ENCODE measurements around the gene SOS1. TPM values are rescaled to one million over a fixed set of nuclear protein-coding genes. Genes with fewer than 3 reads are reported as not detected.

Gene SOS1
- polyA plus RNA-seq, 1 of the 3 experiments (the other 2 are of a cell fraction), result 12.8 TPM

DNA sequence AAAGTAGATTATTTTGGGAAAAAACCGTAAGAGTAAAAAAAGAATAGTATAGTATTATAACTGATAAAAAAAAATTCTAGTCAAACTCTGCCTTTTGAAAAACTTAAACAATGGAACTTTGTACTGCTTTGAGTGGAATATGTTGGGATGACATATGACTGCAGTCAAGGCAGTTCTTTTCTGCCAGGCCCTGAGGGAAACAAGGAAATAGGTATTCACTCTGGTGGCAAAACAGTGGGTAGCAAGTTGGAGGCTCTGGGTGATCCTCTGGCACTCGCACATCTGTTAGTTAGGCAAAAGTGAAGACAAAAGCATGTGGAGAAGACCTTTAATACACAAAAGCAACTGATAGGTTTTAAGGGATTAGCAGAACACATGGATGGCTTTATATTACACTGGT, 129.0 kb downstream of the SOS1 start:
- H3K79me2 ChIP-seq (ENCODE audit: insufficient read depth), result no peaks in the 10 kb centered on the region
- H3K9ac ChIP-seq, result no peak overlapping the region
- TF ChIP-seq, protein P1, sequence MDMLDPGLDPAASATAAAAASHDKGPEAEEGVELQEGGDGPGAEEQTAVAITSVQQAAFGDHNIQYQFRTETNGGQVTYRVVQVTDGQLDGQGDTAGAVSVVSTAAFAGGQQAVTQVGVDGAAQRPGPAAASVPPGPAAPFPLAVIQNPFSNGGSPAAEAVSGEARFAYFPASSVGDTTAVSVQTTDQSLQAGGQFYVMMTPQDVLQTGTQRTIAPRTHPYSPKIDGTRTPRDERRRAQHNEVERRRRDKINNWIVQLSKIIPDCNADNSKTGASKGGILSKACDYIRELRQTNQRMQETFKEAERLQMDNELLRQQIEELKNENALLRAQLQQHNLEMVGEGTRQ (IDR thresholded peaks at IDR 0.05; ENCODE audit: borderline replicate concordance, low read depth, low read length), result no peak
- no peak for TF ChIP-seq TCF12 (IDR thresholded peaks at IDR 0.05)
- no peak for TF ChIP-seq RFX5 (IDR thresholded peaks at IDR 0.05; ENCODE audit: low read length)
- TF ChIP-seq SIN3A (IDR thresholded peaks at IDR 0.05; ENCODE audit: borderline replicate concordance, low read depth, low read length), result no peak
- TF ChIP-seq TAF1 (IDR thresholded peaks at IDR 0.05; ENCODE audit: borderline replicate concordance, low read depth, low read length), result no peak
- TF ChIP-seq TEAD4 (IDR thresholded peaks at IDR 0.05; ENCODE audit: borderline replicate concordance, insufficient read depth), result no peak
- TF ChIP-seq GATA2 (CRISPR knock-in tag; IDR thresholded peaks at IDR 0.05), result no peak
- TF ChIP-seq, protein P2, sequence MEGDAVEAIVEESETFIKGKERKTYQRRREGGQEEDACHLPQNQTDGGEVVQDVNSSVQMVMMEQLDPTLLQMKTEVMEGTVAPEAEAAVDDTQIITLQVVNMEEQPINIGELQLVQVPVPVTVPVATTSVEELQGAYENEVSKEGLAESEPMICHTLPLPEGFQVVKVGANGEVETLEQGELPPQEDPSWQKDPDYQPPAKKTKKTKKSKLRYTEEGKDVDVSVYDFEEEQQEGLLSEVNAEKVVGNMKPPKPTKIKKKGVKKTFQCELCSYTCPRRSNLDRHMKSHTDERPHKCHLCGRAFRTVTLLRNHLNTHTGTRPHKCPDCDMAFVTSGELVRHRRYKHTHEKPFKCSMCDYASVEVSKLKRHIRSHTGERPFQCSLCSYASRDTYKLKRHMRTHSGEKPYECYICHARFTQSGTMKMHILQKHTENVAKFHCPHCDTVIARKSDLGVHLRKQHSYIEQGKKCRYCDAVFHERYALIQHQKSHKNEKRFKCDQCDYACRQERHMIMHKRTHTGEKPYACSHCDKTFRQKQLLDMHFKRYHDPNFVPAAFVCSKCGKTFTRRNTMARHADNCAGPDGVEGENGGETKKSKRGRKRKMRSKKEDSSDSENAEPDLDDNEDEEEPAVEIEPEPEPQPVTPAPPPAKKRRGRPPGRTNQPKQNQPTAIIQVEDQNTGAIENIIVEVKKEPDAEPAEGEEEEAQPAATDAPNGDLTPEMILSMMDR (IDR thresholded peaks at IDR 0.05), result no peak
- no peak for TF ChIP-seq RAD21 (IDR thresholded peaks at IDR 0.05; ENCODE audit: low read length)
- TF ChIP-seq, protein P3, sequence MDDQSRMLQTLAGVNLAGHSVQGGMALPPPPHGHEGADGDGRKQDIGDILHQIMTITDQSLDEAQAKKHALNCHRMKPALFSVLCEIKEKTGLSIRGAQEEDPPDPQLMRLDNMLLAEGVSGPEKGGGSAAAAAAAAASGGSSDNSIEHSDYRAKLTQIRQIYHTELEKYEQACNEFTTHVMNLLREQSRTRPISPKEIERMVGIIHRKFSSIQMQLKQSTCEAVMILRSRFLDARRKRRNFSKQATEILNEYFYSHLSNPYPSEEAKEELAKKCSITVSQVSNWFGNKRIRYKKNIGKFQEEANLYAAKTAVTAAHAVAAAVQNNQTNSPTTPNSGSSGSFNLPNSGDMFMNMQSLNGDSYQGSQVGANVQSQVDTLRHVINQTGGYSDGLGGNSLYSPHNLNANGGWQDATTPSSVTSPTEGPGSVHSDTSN (IDR thresholded peaks at IDR 0.05), result no peak
- TF ChIP-seq MXI1 (IDR thresholded peaks at IDR 0.05; ENCODE audit: low read depth, low read length), result no peak
- TF ChIP-seq, protein P4, sequence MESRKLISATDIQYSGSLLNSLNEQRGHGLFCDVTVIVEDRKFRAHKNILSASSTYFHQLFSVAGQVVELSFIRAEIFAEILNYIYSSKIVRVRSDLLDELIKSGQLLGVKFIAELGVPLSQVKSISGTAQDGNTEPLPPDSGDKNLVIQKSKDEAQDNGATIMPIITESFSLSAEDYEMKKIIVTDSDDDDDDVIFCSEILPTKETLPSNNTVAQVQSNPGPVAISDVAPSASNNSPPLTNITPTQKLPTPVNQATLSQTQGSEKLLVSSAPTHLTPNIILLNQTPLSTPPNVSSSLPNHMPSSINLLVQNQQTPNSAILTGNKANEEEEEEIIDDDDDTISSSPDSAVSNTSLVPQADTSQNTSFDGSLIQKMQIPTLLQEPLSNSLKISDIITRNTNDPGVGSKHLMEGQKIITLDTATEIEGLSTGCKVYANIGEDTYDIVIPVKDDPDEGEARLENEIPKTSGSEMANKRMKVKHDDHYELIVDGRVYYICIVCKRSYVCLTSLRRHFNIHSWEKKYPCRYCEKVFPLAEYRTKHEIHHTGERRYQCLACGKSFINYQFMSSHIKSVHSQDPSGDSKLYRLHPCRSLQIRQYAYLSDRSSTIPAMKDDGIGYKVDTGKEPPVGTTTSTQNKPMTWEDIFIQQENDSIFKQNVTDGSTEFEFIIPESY (IDR thresholded peaks at IDR 0.05; ENCODE audit: borderline replicate concordance, low read depth), result no peak
- no peak for TF ChIP-seq GABPA (IDR thresholded peaks at IDR 0.05; ENCODE audit: low read depth)
- DNase-seq, result no peak
- H2AFZ ChIP-seq (ENCODE audit: low read depth), result no peak overlapping the region
- H3K27me3 ChIP-seq (ENCODE audit: insufficient read depth), result no peaks in the 10 kb centered on the region
- H3K9me2 ChIP-seq, result no peaks in the 10 kb centered on the region
- no peaks in the 10 kb centered on the region for H3F3A ChIP-seq (replicated peaks; ENCODE audit: insufficient read depth)
- WGBS (ENCODE audit: low lambda C conversion rate), result 94% methylated on average over 2 of the region's 2 CpGs
- H3K4me1 ChIP-seq (ENCODE audit: control insufficient read depth in 1 of 2, insufficient read depth in 2 of 2, low read depth in 1 of 2, low read length in 1 of 2), result no peaks in the 10 kb centered on the region
- no peaks in the 10 kb centered on the region for H3K9me3 ChIP-seq
- ChIA-PET POLR2A (no interaction called here), CTCF (interaction anchor here (0.8 to 2.6 kb wide), 2 partner anchors 9 to 237 kb away, joined by 5 to 12 read pairs; no protein-coding TSS in a partner anchor)
- no peak overlapping the region for H3K4me3 ChIP-seq (ENCODE audit: low read depth in 2 of 2, low read length in 1 of 2)
- H3K36me3 ChIP-seq (replicated peaks in 1 of 2; ENCODE audit: control insufficient read depth in 1 of 2, insufficient read depth in 2 of 2, low read length in 1 of 2), result peaks cover 70 to 91% of the 10 kb centered on the region in 2 experiments
- H3K27ac ChIP-seq (ENCODE audit: low read depth in 2 of 2, low read length in 1 of 2), result no peak overlapping the region
- no peaks in the 10 kb centered on the region for H4K20me1 ChIP-seq (ENCODE audit: insufficient read depth)
- H3K4me2 ChIP-seq, result no peak overlapping the region
